Hematopoietic multipotent progenitor cell treated with erythropoietin and hydrocortisone succinate and interleukin-3 and kit ligand, for 4 days (in vitro differentiated cells): ENCODE results near the gene MYEF2.

Experiments used
- DNase-seq: peaks from one replicate; pipeline ENCODE4 v3.0.0-alpha.2; 2015

The MYEF2 gene

DNA sequence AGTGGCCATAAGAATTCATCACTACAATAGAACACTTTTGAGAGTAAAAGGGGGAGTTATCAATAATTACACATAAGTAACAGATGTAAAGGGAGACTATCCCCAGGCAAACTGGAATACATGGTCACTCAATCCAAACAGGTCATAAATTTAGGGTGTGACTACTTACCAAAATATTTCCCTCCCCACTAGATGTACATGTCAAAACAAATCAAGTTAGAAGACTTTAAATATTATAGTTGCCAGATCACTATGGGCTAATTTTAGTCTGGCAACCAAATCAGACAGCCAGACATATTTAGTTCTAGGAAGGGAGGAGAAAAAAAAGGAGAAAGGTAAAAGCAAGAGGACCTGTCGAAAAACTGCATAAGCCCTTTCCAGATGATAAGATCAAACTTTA, 34.2 kb downstream of the MYEF2 start:
- no peak for DNase-seq

DNA sequence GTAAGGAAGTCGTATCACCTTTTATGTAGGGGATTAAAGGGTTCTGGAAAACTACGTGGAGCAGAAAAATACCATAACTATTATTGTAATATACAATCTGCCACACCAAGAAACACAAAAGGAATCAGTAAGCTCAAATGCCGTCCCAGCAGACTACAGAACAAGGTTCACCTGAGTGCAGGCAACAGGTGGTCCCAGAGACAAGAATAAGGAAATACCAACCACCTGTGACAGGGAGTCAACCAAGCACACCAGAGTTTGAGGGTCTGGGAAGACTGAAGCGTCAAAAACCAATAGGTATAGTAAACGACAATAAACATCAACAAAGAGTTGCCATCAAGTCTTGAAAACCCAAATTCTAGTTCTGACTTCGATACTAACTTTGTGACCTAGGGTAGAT, 45.2 kb downstream of the MYEF2 start:
- no peak for DNase-seq

DNA sequence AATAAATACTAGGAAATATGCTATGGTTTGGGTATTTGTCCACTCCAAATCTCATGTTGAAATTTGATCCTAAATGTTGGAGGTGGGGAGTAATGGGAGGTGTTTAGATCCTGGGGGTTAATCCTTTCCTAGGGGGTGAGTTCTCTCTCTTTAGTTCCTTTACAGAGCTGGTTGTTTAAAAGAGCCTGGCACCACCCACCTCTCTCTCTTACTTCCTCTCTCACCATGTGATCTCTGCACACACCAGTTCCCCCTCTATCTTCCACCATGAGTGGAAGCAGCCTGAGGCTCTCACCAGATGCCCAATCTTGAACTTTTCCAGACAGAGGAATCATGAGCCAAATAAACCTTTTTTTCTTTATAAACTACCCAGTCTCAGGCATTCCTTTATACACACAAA, 46.8 kb downstream of the MYEF2 start:
- peak; percentile 33 for DNase-seq

DNA sequence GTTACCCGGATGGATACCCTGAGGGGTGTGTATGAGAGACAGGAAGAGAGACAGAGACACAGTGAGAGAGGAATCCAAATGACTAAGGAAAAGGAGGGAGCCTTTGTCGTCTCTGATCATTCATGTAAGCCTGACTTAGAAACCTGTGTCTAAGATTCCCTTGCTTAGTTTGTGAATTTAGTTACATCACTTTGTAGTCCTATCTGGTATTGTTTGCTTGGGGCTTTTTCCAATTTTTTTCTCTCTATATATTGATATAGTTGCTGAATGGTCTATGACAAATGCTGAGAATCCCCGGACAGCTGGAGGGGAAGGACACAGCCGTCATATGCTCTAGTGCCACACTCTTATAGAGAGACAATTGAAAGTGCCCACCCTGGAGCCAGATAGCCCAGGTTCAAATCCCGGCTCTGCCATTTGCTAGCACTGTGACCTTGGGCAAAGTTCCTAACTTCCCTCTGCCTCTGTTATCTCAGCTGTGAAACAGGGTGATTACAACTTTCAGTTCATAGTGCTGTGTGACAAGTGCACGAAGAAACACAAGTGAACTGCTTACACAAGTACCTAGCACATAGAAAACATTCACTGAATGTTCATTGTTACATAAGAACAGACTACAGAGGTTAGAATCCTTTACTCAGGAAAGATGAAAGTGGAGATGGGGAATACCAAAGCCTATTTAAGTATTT, 51.3 kb downstream of the MYEF2 start:
- DNase-seq: no peak

DNA sequence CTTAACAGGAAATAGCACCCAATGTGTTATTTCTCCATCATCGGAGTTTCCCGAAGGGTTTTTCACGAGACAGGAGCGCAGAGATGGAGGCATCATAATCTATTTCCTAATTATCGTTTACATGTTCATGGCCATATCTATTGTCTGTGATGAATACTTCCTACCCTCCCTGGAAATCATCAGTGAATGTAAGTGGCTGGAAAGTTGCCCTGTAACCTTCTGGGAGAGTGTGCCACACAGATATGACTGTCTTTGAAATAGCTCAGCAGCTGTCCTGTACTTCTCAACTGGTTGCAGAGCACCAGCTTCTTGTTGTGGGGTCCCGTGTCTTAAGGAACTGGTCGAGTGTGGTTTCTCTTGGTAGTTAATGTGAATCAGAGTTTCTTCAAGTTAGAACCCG, 56.2 kb downstream of the MYEF2 start:
- no peak for DNase-seq

DNA sequence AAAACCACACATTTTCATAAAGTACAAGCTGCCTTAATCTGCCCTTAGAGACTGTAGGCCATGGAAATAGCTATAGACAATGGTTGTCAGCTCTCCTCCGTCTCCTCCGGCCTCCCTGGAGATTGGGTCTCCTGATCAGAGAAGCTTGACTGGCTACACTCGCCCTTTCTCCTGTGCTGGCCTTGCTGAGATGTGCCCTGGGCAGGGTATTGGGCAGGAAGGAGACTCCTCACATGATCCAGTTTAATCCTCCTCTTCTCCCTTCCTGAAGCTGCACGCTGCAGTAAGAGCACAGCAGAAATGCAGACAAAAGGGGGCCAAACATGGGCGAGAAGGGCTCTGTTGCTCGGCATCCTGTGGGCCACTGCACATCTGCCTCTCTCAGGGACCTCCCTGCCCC, 57.4 kb downstream of the MYEF2 start, which contains the start of gene SLC24A5:
TSS of gene SLC24A5 (plus strand) at position 246 of the 400 bp plus-strand sequence. CDS start at position 301, 55 bp downstream.
- DNase-seq: no peak

DNA sequence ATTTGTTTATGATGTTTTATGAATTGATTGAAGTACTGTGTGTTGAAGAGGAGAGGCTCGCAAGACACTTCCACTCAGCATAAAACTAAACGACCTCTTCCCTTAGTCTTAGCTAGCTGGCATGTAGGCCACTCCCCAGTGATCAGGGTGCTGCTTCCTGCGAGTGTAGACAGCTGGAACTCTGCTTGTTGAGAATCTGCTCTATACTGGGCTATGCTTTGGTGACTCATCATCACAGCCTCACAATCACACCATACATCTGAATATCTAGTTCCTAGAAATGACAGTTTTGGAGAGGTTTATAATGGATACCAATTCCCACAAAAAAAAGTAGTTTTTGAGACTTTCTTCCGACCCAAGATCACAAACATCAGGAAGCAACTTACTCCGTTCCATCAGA, 58.8 kb downstream of the MYEF2 start:
- DNase-seq: peak; percentile 1

DNA sequence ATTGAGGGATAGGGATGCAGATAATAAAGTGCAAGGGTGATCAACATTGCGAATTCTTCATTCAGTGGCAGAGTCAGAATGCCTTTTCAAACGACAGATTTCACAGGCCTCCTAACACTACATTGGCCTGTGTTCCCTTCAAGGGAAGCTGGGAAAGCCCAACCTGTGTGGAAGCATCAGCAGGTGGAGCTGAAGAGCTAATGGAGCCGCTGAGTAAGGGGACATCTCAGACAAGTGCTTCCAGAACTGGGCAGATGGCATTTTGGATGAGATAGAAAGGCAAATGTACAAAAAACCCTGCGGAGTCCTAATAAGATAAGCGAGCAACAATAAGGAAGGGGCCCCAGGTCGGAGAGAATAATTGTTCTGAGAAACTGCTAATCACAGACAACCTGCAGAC, 65.9 kb downstream of the MYEF2 start:
- peak; percentile 15 for DNase-seq

DNA sequence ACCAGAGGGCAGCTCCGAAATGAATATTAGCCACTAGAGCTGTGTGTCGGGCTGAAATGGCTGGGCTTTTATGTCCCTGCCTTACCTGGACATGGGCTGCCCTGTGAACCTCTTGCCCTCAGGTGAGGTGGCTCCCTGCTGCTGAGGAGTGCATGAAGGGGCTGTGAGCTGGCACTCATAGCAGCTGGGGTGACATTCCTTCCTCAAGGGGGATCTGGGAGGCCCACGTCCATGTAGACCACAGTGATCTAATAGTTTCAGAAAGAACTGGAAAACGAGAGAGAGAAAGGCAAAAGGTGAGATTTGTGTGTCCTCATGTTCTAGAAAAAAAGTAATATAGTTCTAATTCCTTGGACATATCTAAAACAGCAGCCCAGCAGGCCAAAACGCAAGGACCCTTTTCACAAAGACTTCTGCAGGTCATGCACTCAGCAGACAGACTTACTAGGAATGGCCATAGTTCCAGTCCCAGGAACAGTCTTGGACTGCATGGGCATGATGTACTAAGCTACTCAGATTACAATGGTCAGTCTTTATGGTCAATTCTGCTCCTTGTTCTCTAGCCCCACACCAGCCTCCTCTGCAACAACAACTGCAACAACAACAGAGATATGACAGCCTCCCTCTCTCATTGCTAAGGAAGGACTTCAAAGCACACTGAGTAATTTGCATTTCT, 68.1 kb downstream of the MYEF2 start:
- DNase-seq: no peak

DNA sequence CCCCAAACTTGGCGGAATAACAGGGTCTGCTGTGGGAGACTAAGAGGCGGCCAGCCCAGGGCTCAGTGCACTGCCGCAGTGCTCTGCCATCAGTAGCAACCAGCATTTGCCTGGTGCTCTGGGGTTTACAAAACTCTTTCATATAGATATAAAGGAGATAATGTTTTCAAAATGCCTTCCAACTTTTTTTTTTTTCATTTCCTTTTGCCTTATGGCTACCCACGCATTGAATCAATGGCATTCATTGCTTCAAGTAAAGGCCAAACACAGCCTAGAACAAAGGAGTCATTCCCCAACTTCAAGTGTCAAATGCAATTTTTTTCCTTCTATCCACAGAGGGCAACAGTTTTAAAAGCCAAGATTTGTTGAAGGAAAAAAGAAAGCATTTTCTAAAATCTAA, 68.9 kb downstream of the MYEF2 start:
- no peak for DNase-seq

DNA sequence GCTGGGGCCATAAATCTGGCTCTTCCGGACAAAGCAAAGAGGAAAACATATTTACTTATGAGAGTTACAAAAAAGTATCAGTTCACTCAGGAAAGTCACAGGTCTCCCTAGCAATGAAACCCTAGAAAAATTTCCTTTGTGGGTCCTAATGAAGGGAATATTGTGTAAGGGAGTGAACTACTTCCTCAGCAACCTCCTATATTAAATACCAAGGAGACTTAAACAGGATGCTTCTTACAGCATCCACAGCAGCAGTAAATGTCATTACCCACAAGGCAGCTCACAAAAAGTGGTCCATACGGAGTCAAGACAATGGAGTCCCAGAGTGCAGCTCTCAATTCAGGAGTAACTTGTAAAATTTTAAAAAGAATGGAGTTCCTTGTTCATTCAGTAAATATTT, 72.2 kb downstream of the MYEF2 start:
- DNase-seq: no peak

DNA sequence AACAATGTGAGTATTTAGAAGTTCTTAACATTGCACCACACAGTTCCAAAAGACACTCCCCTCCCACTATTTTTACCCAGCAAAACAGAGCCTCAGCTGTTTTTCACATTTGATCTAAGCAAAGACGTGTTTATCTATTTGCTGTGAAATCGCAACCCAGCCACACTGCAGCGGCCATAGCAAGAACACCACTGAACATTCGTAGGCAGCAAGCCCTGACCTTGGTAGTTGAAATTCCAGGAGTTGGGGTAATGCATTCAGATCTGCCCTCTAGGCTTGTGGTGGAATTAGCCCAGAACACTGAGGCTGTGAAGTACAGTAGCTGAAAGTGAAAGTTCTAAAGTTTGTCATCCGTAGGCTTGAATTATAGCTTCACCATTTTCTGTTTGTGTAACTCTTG, 74.4 kb downstream of the MYEF2 start:
- no peak for DNase-seq

DNA sequence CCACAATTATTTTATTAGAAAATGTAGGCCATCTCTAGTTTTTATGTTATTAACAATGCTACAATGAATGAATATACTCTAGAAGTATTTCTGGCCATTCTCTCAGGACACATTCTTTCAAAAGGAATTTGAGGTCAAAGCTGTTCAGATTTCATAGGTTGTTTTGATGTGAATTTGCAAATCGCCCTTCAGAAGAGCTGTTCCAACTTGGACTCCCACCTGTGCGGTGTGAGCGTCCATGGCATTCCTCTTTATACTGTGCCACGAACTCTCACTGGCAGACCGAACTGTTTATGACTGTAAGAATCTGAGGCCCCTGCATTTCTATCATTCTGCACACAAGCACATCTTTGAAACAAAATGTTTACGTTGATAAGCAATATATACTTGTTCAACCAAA, 75.9 kb downstream of the MYEF2 start:
- DNase-seq: no peak

DNA sequence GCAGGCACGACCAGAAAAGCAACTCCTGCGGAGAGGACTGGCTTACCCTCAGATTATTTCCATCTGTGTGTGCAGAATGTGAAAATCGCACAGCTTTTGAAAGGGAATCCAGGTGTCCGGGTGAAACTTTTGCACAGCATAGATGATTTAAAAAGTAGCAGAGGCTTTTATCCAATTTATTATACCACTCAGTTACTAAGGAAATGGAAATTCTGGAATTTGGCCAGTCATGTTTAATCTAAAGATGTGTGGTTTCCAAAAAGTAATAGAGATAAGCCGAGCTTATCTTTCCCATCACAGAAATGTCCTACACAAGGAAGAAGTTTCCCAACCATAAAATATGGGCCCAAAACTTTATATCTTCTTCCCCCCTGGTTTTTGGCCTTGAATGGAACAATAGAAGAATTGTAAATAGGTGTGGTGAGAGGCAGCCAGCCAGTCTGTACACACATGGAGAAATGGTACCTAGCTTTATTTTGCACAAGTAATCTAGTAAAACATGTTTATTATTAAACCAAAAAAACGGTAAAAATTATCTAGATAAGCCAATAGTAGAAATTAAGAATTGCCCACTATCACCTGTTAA, 76.6 kb downstream of the MYEF2 start:
- DNase-seq: no peak

DNA sequence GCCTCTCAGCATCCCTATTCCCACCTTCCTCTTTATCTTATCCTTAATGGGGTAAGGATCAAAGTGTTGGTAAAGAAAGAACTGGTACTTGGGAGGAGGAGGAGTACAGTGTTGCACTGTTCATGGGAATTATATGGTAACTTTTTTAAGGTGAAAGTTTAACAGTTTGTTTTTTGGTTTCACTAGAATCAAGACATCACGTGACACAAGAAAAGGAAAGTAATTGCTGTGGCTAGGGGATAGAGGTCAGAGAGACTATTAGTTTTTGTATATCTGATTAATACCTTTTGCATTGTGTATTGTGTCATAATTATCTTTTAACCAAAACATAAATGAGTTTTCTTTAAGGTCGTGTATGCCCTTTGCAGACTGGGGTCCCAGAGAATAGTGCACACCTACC, 80.8 kb downstream of the MYEF2 start:
- DNase-seq: no peak

DNA sequence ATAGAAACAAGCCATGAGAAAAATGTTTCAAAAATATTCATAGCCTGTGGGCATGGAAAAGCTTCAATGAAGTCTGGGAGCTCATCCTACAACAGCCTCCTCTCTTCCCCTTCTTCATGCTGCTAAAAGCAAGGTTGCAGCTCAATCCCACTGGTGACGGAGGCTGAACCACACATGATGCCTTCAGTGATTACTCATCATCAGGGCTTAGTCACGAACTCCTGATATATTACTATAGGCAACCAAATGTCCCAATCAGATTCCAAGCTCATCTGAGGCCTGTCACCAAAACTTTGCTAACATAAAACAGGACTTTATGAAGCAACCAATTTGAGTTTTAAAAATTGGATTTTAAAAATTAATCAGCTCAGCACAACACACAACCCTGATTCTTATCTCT, 81.3 kb downstream of the MYEF2 start:
- DNase-seq: no peak

DNA sequence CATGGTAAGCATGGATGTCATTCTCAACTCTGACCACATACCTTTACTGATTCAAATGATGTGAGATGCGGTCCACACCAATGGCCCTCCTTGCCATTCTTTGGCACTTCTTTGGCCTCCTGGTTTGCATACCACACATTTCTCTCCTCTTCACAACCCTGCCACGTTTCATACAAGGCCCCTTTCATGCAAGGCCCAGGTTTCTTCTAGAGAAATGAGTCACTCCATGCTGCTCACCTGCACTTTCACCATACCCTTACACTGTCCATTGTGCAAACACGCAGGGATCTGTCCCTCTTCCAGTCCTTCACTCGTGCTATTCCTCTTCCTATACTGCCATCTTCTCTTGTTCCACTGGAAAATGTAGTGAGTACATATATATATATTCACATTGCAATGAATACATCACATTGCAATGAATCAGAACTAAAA, 81.7 kb downstream of the MYEF2 start:
- no peak for DNase-seq

DNA sequence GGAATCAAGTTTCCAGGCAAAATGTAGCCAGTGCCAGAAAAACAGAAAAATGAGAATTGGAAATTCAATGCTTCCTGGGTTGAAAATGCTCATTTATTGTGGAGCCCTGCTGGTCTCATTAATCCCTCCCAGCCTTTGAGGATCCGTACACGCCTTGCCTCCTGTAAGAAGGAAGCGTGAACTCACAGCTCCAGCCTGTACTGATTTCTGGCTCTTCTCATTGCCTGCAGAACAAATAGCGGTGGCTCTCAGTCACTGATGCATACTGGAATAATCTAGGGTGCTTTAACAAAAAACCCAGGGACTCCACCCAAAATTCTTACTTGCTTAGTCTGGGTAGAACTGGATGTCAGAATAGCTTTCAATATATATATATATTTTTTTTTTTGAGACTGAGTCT, 86.6 kb downstream of the MYEF2 start:
- DNase-seq: no peak

DNA sequence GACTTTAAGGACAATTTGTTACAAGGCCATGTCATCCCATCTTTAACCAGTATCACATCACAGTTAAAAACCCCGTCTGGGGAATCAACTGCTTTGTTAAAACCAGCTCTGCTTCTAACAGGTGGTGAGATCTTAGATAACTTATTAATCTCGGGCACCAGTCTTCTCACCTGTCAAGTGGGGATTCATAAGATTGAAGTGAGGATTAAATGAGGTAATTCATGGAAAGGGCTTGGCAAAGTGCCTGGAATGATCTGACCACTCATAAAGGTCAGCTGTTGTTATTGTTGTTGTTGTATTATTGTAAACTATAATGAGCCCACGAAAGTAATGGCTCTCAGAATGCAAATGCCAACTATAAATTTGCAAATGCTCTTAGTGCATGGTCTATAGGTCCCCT, 87.4 kb downstream of the MYEF2 start:
- no peak for DNase-seq

DNA sequence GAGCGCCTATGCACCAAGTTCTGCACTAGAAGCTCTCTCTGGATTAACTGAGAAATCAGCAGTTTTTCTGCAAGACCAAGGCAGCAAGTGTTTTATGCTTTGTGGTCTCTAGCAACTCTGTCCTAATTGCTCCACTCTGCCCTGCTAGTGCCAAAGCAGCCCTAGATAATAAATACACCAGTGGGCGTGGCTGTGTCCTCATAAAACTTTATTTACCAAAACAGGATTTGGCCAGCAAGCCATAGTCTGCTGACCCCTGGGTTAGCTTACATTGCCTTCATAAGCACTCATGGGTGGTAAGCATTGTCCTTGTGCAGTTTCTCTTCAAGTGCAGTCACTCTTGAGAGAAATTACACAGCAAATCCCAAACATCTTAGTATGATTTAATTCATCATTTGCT, 88.0 kb downstream of the MYEF2 start:
- DNase-seq: no peak

DNA sequence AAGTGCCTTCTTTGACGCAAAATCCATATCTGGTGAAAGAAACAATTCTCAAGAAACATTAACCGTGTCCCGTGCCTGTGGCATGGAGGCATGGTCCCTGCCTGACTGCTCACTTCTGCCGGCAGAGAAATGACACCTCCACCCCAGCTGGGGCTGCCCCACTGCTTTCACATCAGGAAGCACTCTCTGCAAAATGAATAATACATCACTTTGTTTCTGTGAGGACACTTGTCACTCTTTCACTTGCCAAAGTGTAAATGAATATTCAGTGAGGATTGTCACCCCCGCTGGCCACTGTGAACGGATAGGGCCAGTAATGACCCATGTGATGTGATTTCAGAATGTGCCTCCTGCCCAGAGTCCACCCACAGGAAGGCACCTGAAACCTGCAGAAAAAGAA, 88.4 kb downstream of the MYEF2 start:
- DNase-seq: no peak

DNA sequence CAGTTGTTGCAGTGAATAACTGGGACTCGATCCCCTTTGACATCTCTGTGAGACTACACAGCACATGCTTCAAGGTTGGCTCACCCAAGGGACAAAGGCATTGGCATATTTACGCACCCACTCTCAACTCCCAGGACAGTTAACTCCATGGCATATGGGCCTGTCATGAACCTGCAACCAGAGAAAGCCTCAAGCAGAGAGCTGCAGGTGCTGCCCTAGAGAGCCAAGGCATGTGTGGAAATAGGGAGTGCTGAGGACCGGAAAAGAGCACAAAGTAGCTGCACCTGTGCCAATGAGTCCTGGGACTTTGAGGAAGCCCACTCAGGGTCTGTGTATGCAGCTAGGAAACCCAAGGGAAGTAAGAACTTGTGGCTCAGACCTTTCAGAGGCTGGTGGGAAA, 90.3 kb downstream of the MYEF2 start:
- no peak for DNase-seq

DNA sequence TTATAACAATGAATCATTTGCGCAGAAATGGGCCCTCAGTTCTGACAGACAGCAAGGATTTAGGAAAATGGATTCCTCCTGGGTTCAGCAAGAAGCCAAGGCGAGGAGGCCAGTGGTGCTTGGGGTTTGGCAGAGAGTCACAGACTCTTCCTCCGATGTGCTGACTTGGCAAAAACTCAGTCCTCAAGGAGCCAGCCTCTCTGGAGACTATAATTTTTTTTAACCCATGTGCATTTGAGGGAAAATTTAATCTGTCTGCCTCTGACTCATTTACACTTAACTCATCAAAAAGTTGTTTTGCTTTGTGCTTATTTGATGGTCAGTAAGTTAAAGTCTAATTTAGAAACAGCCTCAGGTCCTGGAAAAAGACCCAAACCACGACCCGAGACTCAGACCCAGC, 91.5 kb downstream of the MYEF2 start:
- DNase-seq: no peak

DNA sequence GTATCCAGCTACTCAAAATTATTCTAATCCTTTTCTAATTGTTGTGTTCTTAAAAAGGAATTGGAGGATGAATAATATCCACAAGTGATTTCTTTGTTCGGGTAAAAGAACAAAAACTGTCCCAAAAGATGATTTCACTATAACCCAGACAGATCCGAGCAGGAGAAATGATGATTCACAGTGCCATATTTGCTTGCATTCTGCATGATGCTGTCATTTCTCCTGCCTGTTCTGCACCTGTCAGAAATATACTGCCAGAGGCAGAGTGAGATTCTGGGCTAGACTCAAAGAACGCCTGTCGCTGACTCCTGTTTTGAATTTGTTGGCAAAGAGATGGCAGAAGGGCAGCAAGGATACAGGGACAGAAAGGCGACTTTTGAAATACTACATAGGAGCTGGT, 92.0 kb downstream of the MYEF2 start:
- DNase-seq: no peak

DNA sequence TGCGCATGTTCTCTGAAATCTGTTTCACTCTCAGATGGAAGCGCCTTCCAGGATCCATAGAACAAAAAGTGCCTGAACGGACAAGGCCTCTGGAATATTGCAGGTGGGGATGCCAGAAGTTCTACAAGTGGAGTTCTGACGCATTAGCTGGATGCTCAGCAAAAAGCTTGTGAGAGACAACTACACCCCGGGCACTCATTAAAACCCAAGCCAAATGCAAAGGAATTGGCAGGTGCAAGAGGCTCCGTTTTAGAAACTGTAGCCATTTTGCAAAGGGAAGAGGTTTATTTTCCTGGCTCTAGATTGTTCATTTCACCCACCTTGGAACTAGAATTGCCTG, 92.5 kb downstream of the MYEF2 start:
- no peak for DNase-seq
